Measurements from ENCODE around the gene WDR36. TPM values are rescaled to one million over a fixed set of nuclear protein-coding genes. Genes with fewer than 3 reads are reported as not detected.

Gene WDR36
- total and polyA plus RNA-seq, 3 experiments from 2014 or later = 17.7 to 74.8 (median 70.2) TPM

DNA sequence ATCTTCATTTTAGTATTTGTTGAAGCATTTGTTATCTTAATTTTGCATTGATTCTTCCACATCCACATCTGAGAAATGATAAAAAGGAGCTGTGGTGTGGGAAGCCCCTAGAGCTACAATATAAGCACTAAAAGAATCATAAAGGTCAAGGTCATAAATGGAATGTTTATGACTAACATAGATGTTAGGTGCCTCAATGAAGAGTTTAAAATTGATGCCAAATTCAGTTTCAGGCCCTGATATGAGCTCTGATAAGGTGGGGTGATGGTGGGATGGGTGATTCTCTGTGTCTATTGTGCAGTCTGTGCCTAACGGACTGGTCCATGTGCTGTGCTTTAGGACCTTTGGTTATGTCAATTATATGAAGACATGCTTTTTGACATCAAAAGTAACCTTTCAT is 70.9 kb downstream of the WDR36 start:
- no peaks in the 10 kb centered on the region for H3K9me3 Mint-ChIP-seq
- no peak for DNase-seq
- no peaks in the 10 kb centered on the region for H3K9me3 ChIP-seq (ENCODE audit: low read length)
- POLR2A ChIA-PET = interaction anchor here (1.2 kb wide), 1 partner anchor 61 kb away, joined by 3 read pairs; no protein-coding TSS in a partner anchor
- H3K27ac ChIP-seq (ENCODE audit: low read depth, low read length) = no peak overlapping the region
- H3K27ac Mint-ChIP-seq = peak overlapping the region in 1 of 8 donors; percentile 48
- H3K4me1 Mint-ChIP-seq = peaks cover 2 to 4% (median 4%) of the 10 kb centered on the region in 3 donors
- H3K4me3 ChIP-seq (ENCODE audit: low read length) = no peak overlapping the region
- no peaks in the 10 kb centered on the region for H3K36me3 Mint-ChIP-seq
- no peaks in the 10 kb centered on the region for H3K36me3 ChIP-seq (ENCODE audit: insufficient read depth, low read length)
- peaks cover 0 to 1% of the 10 kb centered on the region in 2 donors for H3K27me3 Mint-ChIP-seq
- CTCF ChIA-PET = interaction anchor here (1.2 to 6.1 kb wide), 3 partner anchors 62 to 369 kb away, joined by 3 to 53 read pairs (median 3); no protein-coding TSS in a partner anchor
- no peaks in the 10 kb centered on the region for H3K4me1 ChIP-seq (ENCODE audit: insufficient read depth, low read length)
- no peaks in the 10 kb centered on the region for H3K27me3 ChIP-seq (ENCODE audit: insufficient read depth, low read length, poor library complexity, severe bottlenecking)
- no peak overlapping the region for H3K4me3 Mint-ChIP-seq

DNA sequence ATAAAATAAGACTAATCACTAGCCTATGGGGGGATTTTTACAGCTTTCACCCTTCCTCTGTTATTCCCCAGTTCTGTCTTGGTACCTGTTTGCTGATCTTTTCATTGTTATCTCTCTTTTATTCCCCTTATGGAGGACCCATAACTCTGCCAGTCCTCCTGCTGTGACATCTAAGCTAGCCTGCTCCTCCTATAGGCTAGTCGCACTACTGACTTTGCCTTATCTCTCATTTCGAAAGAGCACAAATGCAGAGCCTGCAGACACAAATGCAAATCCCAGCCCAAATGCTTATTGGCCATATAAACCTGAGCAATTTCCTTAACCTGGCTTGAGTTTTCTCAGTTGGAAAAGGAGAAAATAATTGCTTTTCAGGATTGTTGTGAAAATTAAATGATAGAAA is 72.9 kb downstream of the WDR36 start:
- CTCF ChIA-PET = no interaction called here

DNA sequence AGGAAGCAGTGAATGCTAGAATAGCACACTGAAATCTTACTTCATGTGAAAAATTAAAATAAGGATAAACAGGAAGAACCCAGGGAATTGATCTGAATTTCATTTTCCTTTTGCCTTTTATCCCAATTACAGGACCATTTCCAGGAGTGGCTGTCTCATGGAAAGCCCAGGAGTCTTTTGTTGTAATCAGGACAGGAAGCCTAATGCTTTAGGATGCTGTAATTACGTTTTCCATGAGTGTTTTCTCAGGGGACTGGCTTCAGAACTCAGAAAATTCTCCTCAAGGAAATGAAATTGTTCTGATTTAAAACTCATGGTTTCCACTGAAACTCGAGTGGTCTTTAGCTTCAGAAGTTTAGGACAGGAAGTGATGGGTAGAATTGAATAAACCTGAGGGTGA is 75.4 kb downstream of the WDR36 start:
- no peaks in the 10 kb centered on the region for H3K36me3 Mint-ChIP-seq
- ChIA-PET CTCF (no interaction called here), POLR2A (no interaction called here)
- Histone ChIP-seq H3K4me3 (ENCODE audit: low read length) (no peak overlapping the region), H3K27ac (ENCODE audit: low read depth, low read length) (no peak overlapping the region), H3K27me3 (ENCODE audit: insufficient read depth, low read length, poor library complexity, severe bottlenecking) (no peaks in the 10 kb centered on the region), H3K9me3 (ENCODE audit: low read length) (no peaks in the 10 kb centered on the region), H3K4me1 (ENCODE audit: insufficient read depth, low read length) (no peaks in the 10 kb centered on the region), H3K36me3 (ENCODE audit: insufficient read depth, low read length) (no peaks in the 10 kb centered on the region)
- DNase-seq = no peak
- H3K4me1 Mint-ChIP-seq = no peaks in the 10 kb centered on the region
- H3K4me3 Mint-ChIP-seq = no peak overlapping the region
- no peaks in the 10 kb centered on the region for H3K9me3 Mint-ChIP-seq
- H3K27ac Mint-ChIP-seq = no peak overlapping the region
- peaks cover 0 to 3% of the 10 kb centered on the region in 2 donors for H3K27me3 Mint-ChIP-seq

More for the DNA sequence above, 72.9 kb downstream of the WDR36 start:
- no peak for DNase-seq
- no peak overlapping the region for H3K4me3 ChIP-seq (ENCODE audit: low read length)
- Mint-ChIP-seq H3K27ac (no peak overlapping the region), H3K4me1 (no peaks in the 10 kb centered on the region), H3K36me3 (no peaks in the 10 kb centered on the region), H3K4me3 (no peak overlapping the region), H3K27me3 (peaks cover 0 to 1% of the 10 kb centered on the region in 2 donors), H3K9me3 (no peaks in the 10 kb centered on the region)
- POLR2A ChIA-PET = no interaction called here
- no peaks in the 10 kb centered on the region for H3K27me3 ChIP-seq (ENCODE audit: insufficient read depth, low read length, poor library complexity, severe bottlenecking)
- no peaks in the 10 kb centered on the region for H3K9me3 ChIP-seq (ENCODE audit: low read length)
- no peak overlapping the region for H3K27ac ChIP-seq (ENCODE audit: low read depth, low read length)
- no peaks in the 10 kb centered on the region for H3K4me1 ChIP-seq (ENCODE audit: insufficient read depth, low read length)
- no peaks in the 10 kb centered on the region for H3K36me3 ChIP-seq (ENCODE audit: insufficient read depth, low read length)

DNA sequence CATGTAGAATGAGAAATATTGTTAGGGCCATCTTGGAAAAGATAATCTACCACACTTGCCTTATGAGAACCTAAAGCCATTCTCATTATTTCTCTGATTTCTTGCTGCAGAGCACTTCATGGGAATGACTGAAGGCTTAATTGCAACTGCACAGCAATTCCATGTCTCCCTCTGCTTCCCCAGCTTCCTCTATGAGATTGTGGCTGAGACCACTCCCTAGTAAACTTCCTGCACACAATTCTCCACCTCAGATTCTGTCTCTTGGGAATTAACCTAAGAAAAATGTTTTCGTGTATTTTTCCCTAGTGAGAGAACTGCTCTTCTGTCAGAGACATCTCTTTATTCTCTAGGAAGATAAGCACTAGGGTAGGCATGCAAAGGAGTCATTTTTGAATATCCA is 76.5 kb downstream of the WDR36 start:
- H3K4me3 Mint-ChIP-seq = no peak overlapping the region
- no peaks in the 10 kb centered on the region for H3K4me1 Mint-ChIP-seq
- H3K36me3 Mint-ChIP-seq = no peaks in the 10 kb centered on the region
- no peaks in the 10 kb centered on the region for H3K9me3 Mint-ChIP-seq
- H3K27me3 ChIP-seq (ENCODE audit: insufficient read depth, low read length, poor library complexity, severe bottlenecking) = no peaks in the 10 kb centered on the region
- no peak overlapping the region for H3K4me3 ChIP-seq (ENCODE audit: low read length)
- H3K27me3 Mint-ChIP-seq = peaks cover 0 to 3% of the 10 kb centered on the region in 2 donors
- no peak for DNase-seq
- no peaks in the 10 kb centered on the region for H3K4me1 ChIP-seq (ENCODE audit: insufficient read depth, low read length)
- no peaks in the 10 kb centered on the region for H3K36me3 ChIP-seq (ENCODE audit: insufficient read depth, low read length)
- no peak overlapping the region for H3K27ac ChIP-seq (ENCODE audit: low read depth, low read length)
- peak overlapping the region in 1 of 8 donors; percentile 84 for H3K27ac Mint-ChIP-seq
- ChIA-PET CTCF (interaction anchor here (2.3 kb wide), 1 partner anchor 11 kb away, joined by 8 read pairs; no protein-coding TSS in a partner anchor), POLR2A (no interaction called here)
- H3K9me3 ChIP-seq (ENCODE audit: low read length) = no peaks in the 10 kb centered on the region

DNA sequence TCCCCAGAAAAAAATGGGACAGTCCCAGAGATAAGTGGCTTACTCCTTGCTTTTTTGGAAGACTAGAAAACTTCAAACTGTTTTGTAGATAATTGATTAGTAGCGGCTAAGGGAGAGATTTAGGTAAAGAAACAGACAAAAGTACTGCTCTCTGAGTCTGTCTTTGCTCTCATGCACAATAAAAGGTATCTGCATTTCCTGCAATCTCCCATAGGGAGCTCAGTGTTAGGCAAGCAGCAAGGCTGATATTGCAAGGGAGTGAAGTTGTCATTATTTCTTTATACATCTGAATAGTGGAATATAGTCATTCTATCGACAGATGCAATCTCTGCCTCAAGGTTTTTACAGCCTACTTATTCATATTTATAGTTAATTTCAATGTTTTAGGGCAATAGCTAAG is 77.1 kb downstream of the WDR36 start:
- Mint-ChIP-seq H3K36me3 (no peaks in the 10 kb centered on the region), H3K4me3 (no peak overlapping the region), H3K9me3 (no peaks in the 10 kb centered on the region), H3K27ac (no peak overlapping the region), H3K27me3 (peaks cover 0 to 1% of the 10 kb centered on the region in 2 donors), H3K4me1 (no peaks in the 10 kb centered on the region)
- Histone ChIP-seq H3K9me3 (ENCODE audit: low read length) (no peaks in the 10 kb centered on the region), H3K4me1 (ENCODE audit: insufficient read depth, low read length) (no peaks in the 10 kb centered on the region), H3K4me3 (ENCODE audit: low read length) (no peak overlapping the region), H3K27me3 (ENCODE audit: insufficient read depth, low read length, poor library complexity, severe bottlenecking) (no peaks in the 10 kb centered on the region), H3K27ac (ENCODE audit: low read depth, low read length) (no peak overlapping the region), H3K36me3 (ENCODE audit: insufficient read depth, low read length) (no peaks in the 10 kb centered on the region)
- no peak for DNase-seq
- ChIA-PET CTCF (interaction anchor here (1.2 to 2.3 kb wide), 4 partner anchors 9 to 109 kb away, joined by 3 to 8 read pairs (median 6); no protein-coding TSS in a partner anchor), POLR2A (no interaction called here)

DNA sequence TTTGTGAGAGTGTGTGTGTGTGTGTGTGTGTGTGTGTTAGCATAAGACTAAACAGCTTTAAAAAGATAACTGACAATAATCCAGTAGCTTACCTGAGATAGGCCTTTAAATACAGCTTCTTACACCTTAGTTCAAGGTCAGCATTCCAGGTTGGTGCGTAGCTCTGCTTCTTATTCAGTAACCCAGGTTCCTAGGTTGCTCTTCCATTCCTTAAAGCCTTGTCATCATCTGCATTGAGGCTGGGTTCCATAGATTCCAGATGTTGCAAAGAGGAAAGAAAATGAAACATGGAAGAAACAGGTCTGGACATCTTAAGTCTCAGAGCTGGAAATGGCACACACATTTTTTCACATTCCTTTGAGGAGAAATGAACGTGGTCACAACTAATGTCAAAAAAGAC is 78.1 kb downstream of the WDR36 start:
- no peak for DNase-seq
- Mint-ChIP-seq H3K27ac (no peak overlapping the region), H3K4me3 (no peak overlapping the region), H3K4me1 (no peaks in the 10 kb centered on the region), H3K27me3 (peaks cover 0 to 3% of the 10 kb centered on the region in 2 donors), H3K36me3 (no peaks in the 10 kb centered on the region), H3K9me3 (peaks cover 0 to 2% (median 0%) of the 10 kb centered on the region in 5 donors)
- Histone ChIP-seq H3K4me3 (ENCODE audit: low read length) (no peak overlapping the region), H3K9me3 (ENCODE audit: low read length) (no peaks in the 10 kb centered on the region), H3K4me1 (ENCODE audit: insufficient read depth, low read length) (no peaks in the 10 kb centered on the region), H3K27ac (ENCODE audit: low read depth, low read length) (no peak overlapping the region), H3K36me3 (ENCODE audit: insufficient read depth, low read length) (no peaks in the 10 kb centered on the region), H3K27me3 (ENCODE audit: insufficient read depth, low read length, poor library complexity, severe bottlenecking) (no peaks in the 10 kb centered on the region)
- CTCF ChIA-PET = interaction anchor here (0.8 to 2.3 kb wide), 5 partner anchors 8 to 114 kb away, joined by 3 to 8 read pairs (median 3); no protein-coding TSS in a partner anchor
- POLR2A ChIA-PET = no interaction called here

DNA sequence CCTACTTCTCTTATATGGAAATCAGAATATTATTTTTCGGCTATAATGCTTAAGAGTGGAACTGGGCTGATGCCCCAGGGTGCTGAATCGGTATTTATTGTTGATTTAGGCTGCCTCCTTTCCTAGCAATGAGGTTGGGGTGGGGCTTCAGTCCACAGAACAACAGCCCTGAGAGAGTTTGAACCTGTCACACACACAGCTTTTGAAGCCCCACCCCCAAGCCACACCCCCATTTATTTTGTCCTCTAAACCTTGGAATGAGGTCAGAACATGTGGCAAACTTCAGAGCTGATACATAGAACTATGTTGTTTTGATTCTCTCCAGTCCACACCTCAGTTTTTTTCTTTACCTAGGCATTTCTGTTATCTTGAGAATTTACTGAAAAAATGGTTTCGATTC is 80.4 kb downstream of the WDR36 start:
- Mint-ChIP-seq H3K4me1 (no peaks in the 10 kb centered on the region), H3K27ac (no peak overlapping the region), H3K9me3 (peaks cover 0 to 2% (median 0%) of the 10 kb centered on the region in 5 donors), H3K36me3 (no peaks in the 10 kb centered on the region), H3K4me3 (no peak overlapping the region), H3K27me3 (peaks cover 0 to 5% of the 10 kb centered on the region in 2 donors)
- DNase-seq = no peak
- Histone ChIP-seq H3K27ac (ENCODE audit: low read depth, low read length) (no peak overlapping the region), H3K4me1 (ENCODE audit: insufficient read depth, low read length) (no peaks in the 10 kb centered on the region), H3K4me3 (ENCODE audit: low read length) (no peak overlapping the region), H3K9me3 (ENCODE audit: low read length) (no peaks in the 10 kb centered on the region), H3K27me3 (ENCODE audit: insufficient read depth, low read length, poor library complexity, severe bottlenecking) (no peaks in the 10 kb centered on the region), H3K36me3 (ENCODE audit: insufficient read depth, low read length) (no peaks in the 10 kb centered on the region)
- CTCF ChIA-PET = no interaction called here
- POLR2A ChIA-PET = no interaction called here

DNA sequence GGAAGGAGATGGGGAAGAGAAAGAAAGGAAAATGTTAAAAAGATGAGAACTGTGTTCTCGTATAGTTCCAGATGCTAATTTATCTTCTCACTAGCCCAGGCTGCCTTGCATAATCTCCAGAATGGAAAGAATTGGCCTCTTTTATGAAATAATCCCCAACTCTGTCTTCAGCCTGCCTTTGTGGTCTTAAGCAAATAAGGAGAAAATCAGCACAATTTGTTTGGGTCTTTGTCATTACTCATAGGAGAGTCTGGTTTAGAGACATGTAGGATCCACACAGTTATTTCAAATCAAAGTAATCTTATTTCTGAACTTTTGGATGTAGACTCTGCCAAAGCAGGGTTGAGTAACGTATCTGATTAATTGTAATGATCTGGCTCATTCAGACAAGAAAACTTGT is 81.3 kb downstream of the WDR36 start:
- H3K36me3 ChIP-seq (ENCODE audit: insufficient read depth, low read length) = no peaks in the 10 kb centered on the region
- H3K27ac ChIP-seq (ENCODE audit: low read depth, low read length) = no peak overlapping the region
- CTCF ChIA-PET = no interaction called here
- no peaks in the 10 kb centered on the region for H3K4me1 ChIP-seq (ENCODE audit: insufficient read depth, low read length)
- H3K4me3 Mint-ChIP-seq = no peak overlapping the region
- H3K27ac Mint-ChIP-seq = no peak overlapping the region
- H3K27me3 ChIP-seq (ENCODE audit: insufficient read depth, low read length, poor library complexity, severe bottlenecking) = no peaks in the 10 kb centered on the region
- no peaks in the 10 kb centered on the region for H3K36me3 Mint-ChIP-seq
- no peak for DNase-seq
- peaks cover 0 to 5% of the 10 kb centered on the region in 2 donors for H3K27me3 Mint-ChIP-seq
- H3K9me3 ChIP-seq (ENCODE audit: low read length) = no peaks in the 10 kb centered on the region
- peaks cover 0 to 2% (median 0%) of the 10 kb centered on the region in 5 donors for H3K9me3 Mint-ChIP-seq
- no peak overlapping the region for H3K4me3 ChIP-seq (ENCODE audit: low read length)
- H3K4me1 Mint-ChIP-seq = no peaks in the 10 kb centered on the region
- POLR2A ChIA-PET = no interaction called here

Measured in CD8-positive, alpha-beta memory T cell (primary cell).